Keratinocyte (primary cell): ENCODE results near the gene TSPAN10. TPM values are rescaled to one million over a fixed set of nuclear protein-coding genes. Genes with fewer than 3 reads are reported as not detected.

Experiments used
- DNase-seq: peaks from one replicate; pipeline ENCODE4 v3.0.0-alpha.2; 2011; ENCODE audit warnings: low read depth, missing footprints, low spot score
- FAIRE-seq: peaks from 2 replicates; lab custom pipeline; 2011; peaks lifted over from hg19 to GRCh38; lab: Jason Lieb, UNC
- H2AFZ ChIP-seq: 2 replicates; pipeline ENCODE4 v1.6.0; 2012; ENCODE audit warnings: low read length, control low read depth, inconsistent platforms; ENCODE audit not compliant: control insufficient read depth
- H3K27ac ChIP-seq: 2 replicates; pipeline ENCODE4 v1.5.1; 2011; ENCODE audit warnings: low read length; ENCODE audit not compliant: control insufficient read depth, insufficient read depth
- H3K27me3 ChIP-seq: 3 replicates; pipeline ENCODE4 v1.6.0; 2011; ENCODE audit warnings: low read length; ENCODE audit not compliant: control insufficient read depth, insufficient read depth; ENCODE audit errors: extremely low read depth
- H3K36me3 ChIP-seq, 2 experiments: 2 replicates in 1 of 2; 3 replicates in 1 of 2; pipeline ENCODE4 v1.5.1; 2011; ENCODE audit warnings: low read length in 2 of 2, mild to moderate bottlenecking in 1 of 2; ENCODE audit not compliant: control insufficient read depth in 2 of 2, insufficient read depth in 2 of 2; ENCODE audit errors: extremely low read depth in 1 of 2
- H3K4me1 ChIP-seq: 3 replicates; pipeline ENCODE4 v1.5.1; 2011; ENCODE audit warnings: low read length; ENCODE audit not compliant: control insufficient read depth, insufficient read depth; ENCODE audit errors: extremely low read depth
- H3K4me2 ChIP-seq: 3 replicates; pipeline ENCODE4 v1.6.0; 2011; ENCODE audit warnings: low read depth, low read length; ENCODE audit not compliant: control insufficient read depth, insufficient read depth; ENCODE audit errors: extremely low read depth
- H3K4me3 ChIP-seq, 3 experiments: fragments of 200-600 bp in 1 of 3; sonication (generic) in 1 of 3; 2 replicates in 2 of 3; 3 replicates in 1 of 3; pipeline ENCODE4 v1.5.1; 2011 to 2016; ENCODE audit warnings: low read length in 3 of 3, mild to moderate bottlenecking in 3 of 3, control low read depth in 2 of 3, inconsistent platforms in 1 of 3, low read depth in 1 of 3, mixed read lengths in 1 of 3, mixed run types in 1 of 3, moderate library complexity in 1 of 3; ENCODE audit not compliant: control insufficient read depth in 2 of 3, insufficient read depth in 2 of 3; ENCODE audit errors: extremely low read depth in 1 of 3
- H3K79me2 ChIP-seq: 2 replicates; pipeline ENCODE4 v1.6.0; 2012; ENCODE audit warnings: low read length; ENCODE audit not compliant: control insufficient read depth, insufficient read depth
- H3K9ac ChIP-seq: 3 replicates; pipeline ENCODE4 v1.6.0; 2011; ENCODE audit warnings: low read length; ENCODE audit not compliant: control insufficient read depth, insufficient read depth; ENCODE audit errors: extremely low read depth
- H3K9me1 ChIP-seq: 3 replicates; pipeline ENCODE4 v1.6.0; 2011; ENCODE audit warnings: low read length; ENCODE audit not compliant: control insufficient read depth, insufficient read depth; ENCODE audit errors: extremely low read depth
- H3K9me3 ChIP-seq: 2 replicates; pipeline ENCODE4 v1.5.1; 2012; ENCODE audit warnings: low read depth, low read length; ENCODE audit not compliant: control insufficient read depth
- H4K20me1 ChIP-seq: 3 replicates; pipeline ENCODE4 v1.6.0; 2011; ENCODE audit warnings: low read length; ENCODE audit not compliant: control insufficient read depth, insufficient read depth; ENCODE audit errors: extremely low read depth
- EZH2 ChIP-seq: IDR thresholded peaks from one replicate; pipeline ENCODE4 v1.6.1; 2012; ENCODE audit warnings: inconsistent platforms, mild to moderate bottlenecking, low read length, moderate library complexity
- dilution Hi-C: fragments of 300-500 bp; cut with MboI; formaldehyde crosslinking; loops from one replicate; pipeline ENCODE4 v1.7.0; 2020; ENCODE audit warnings: low sequenced_read_pairs; ENCODE audit not compliant: extremely low pct_ligation_motif_present
- polyA plus RNA-seq, 5 experiments: library from polyadenylated mRNA; depleted of rRNA in 3 of 5; stranded (reverse) in 3 of 5; stranded (forward) in 1 of 5; unstranded in 1 of 5; fragments of >200 nt; gene quantifications; 1 replicate in 1 of 5; 2 replicates in 3 of 5; 3 replicates in 1 of 5; pipeline versions ENCODE4 v1.2.1 to v1.2.3, GENCODE V29; 2011 to 2012; ENCODE audit warnings: missing spikeins in 2 of 5, low read depth in 1 of 5, low replicate concordance in 1 of 5
- TF ChIP-seq, protein P1 (sequence below), 3 experiments: IDR thresholded peaks in 1 of 3; conservative IDR thresholded peaks in 1 of 3; optimal IDR thresholded peaks in 1 of 3; 2 replicates in 2 of 3; 3 replicates in 1 of 3; pipeline versions ENCODE3 to v1.5.1; 2011; ENCODE audit warnings: low read length in 3 of 3, mild to moderate bottlenecking in 3 of 3, moderate library complexity in 2 of 3, control low read depth in 1 of 3, inconsistent platforms in 1 of 3; ENCODE audit not compliant: insufficient read depth in 2 of 3; ENCODE audit errors: extremely low read depth in 1 of 3

Gene TSPAN10
- polyA plus RNA-seq, 1 donor (not counting 4 experiments of a cell fraction or from before 2014, with no cell fraction given) = 0.89 TPM

DNA sequence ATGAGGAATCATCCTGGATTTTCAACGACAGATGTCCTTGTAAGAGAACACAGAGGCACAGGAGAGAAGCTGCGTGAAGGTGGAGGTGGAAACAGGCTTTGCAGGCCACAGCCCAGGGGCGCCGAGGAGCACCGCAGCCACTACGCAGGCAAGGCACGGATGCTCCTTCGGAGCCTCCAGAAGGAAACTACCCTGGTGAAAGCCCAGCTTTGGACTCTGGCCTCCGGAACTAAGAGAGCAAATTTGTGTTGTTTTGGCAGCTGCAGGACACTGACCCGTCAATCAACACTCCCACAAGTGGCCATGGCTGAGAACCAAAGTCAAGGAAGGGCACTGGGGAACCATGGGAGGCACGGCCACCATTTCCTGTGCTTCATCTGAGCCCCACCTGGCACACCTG, 43.2 kb downstream of the TSPAN10 start:
- Histone ChIP-seq H4K20me1 (peaks cover under 1% of the 10 kb centered on the region), H3K9me3 (no peaks in the 10 kb centered on the region), H3K9ac (no peak overlapping the region), H2AFZ (no peak overlapping the region), H3K4me1 (peaks cover 16% of the 10 kb centered on the region), H3K27ac (no peak overlapping the region), H3K79me2 (peaks cover 28% of the 10 kb centered on the region), H3K27me3 (no peaks in the 10 kb centered on the region), H3K9me1 (no peaks in the 10 kb centered on the region), H3K4me3 (no peak overlapping the region), H3K4me2 (no peak overlapping the region), H3K36me3 (peaks cover 5 to 9% of the 10 kb centered on the region in 2 experiments)
- FAIRE-seq (no peak), DNase-seq (no peak)
- dilution Hi-C loops = no loop called here
- TF ChIP-seq, protein P1, sequence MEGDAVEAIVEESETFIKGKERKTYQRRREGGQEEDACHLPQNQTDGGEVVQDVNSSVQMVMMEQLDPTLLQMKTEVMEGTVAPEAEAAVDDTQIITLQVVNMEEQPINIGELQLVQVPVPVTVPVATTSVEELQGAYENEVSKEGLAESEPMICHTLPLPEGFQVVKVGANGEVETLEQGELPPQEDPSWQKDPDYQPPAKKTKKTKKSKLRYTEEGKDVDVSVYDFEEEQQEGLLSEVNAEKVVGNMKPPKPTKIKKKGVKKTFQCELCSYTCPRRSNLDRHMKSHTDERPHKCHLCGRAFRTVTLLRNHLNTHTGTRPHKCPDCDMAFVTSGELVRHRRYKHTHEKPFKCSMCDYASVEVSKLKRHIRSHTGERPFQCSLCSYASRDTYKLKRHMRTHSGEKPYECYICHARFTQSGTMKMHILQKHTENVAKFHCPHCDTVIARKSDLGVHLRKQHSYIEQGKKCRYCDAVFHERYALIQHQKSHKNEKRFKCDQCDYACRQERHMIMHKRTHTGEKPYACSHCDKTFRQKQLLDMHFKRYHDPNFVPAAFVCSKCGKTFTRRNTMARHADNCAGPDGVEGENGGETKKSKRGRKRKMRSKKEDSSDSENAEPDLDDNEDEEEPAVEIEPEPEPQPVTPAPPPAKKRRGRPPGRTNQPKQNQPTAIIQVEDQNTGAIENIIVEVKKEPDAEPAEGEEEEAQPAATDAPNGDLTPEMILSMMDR (optimal IDR thresholded peaks at IDR 0.05 in 1 of 3, IDR thresholded peaks at IDR 0.05 in 1 of 3, conservative IDR thresholded peaks at IDR 0.05 in 1 of 3; ENCODE audit: extremely low read depth in 1 of 3, insufficient read depth in 2 of 3, low read length in 3 of 3) = no peak
- TF ChIP-seq EZH2 = no peak

DNA sequence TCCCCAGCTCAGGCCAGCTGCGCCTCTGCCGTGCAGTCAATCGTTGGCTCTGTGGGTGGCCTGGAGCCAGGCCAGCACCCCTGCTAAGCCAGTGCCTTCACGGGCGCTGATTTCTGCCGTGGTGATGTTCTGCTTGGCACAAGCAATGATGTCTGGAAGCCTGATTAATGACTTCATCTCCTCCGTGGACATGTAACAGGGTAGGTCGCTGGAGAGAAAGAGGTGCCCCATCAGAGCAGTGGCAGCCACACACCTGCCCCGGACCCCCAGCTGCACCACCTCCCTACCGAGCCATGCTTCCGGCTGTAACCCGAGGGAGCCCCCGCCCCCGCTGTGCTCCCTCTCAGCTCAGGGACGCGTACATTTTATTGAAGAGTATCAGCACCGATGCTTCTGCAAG, 44.7 kb downstream of the TSPAN10 start:
- Histone ChIP-seq H3K27ac (no peak overlapping the region), H3K4me3 (no peak overlapping the region), H3K79me2 (peaks cover 42% of the 10 kb centered on the region), H4K20me1 (peaks cover 13% of the 10 kb centered on the region), H3K4me1 (peaks cover 23% of the 10 kb centered on the region), H3K9me1 (no peaks in the 10 kb centered on the region), H3K9me3 (no peaks in the 10 kb centered on the region), H3K4me2 (no peak overlapping the region), H3K27me3 (no peaks in the 10 kb centered on the region), H3K36me3 (peaks cover 18 to 19% of the 10 kb centered on the region in 2 experiments), H2AFZ (no peak overlapping the region), H3K9ac (no peak overlapping the region)
- dilution Hi-C loops = no loop called here
- DNase-seq (no peak), FAIRE-seq (no peak)
- TF ChIP-seq, protein P1 (optimal IDR thresholded peaks at IDR 0.05 in 1 of 3, IDR thresholded peaks at IDR 0.05 in 1 of 3, conservative IDR thresholded peaks at IDR 0.05 in 1 of 3; ENCODE audit: extremely low read depth in 1 of 3, insufficient read depth in 2 of 3, low read length in 3 of 3) = no peak
- TF ChIP-seq EZH2 = no peak
